GM23248 (cell line): ENCODE data around the gene KCMF1. TPM values are rescaled to one million over a fixed set of nuclear protein-coding genes. Genes with fewer than 3 reads are reported as not detected.
A peak's percentile ranks its signal among the peaks of the same experiment; 100 is the strongest.

ENCODE experiments used
- DNase-seq: peaks from one replicate; pipeline ENCODE4 v3.0.0-alpha.2; 2015
- H2AFZ ChIP-seq: fragments of 200-600 bp; sonication (generic); 2 replicates; pipeline ENCODE4 v1.6.1; 2016; ENCODE audit warnings: antibody characterized with exemption
- H3F3A ChIP-seq: fragments of 200-600 bp; sonication (generic); 2 replicates; pipeline ENCODE4 v1.6.1; 2016; ENCODE audit warnings: mild to moderate bottlenecking, antibody characterized with exemption, mixed run types; ENCODE audit not compliant: insufficient read depth
- H3K27ac ChIP-seq: fragments of 200-600 bp; sonication (generic); 2 replicates; pipeline ENCODE4 v1.5.1; 2016; ENCODE audit warnings: mild to moderate bottlenecking
- H3K27me3 ChIP-seq: fragments of 200-600 bp; sonication (generic); replicated peaks from 2 replicates; pipeline ENCODE4 v1.6.1; 2016; ENCODE audit warnings: mild to moderate bottlenecking; ENCODE audit not compliant: insufficient read depth
- H3K36me3 ChIP-seq: fragments of 200-600 bp; sonication (generic); 2 replicates; pipeline ENCODE4 v1.6.1; 2016; ENCODE audit warnings: low read depth, mild to moderate bottlenecking
- H3K4me1 ChIP-seq: fragments of 200-600 bp; sonication (generic); 2 replicates; pipeline ENCODE4 v1.6.1; 2016; ENCODE audit warnings: mild to moderate bottlenecking; ENCODE audit not compliant: insufficient read depth
- H3K4me2 ChIP-seq: fragments of 200-600 bp; sonication (generic); one replicate; pipeline ENCODE4 v1.6.1; 2016; ENCODE audit warnings: mild to moderate bottlenecking; ENCODE audit not compliant: unreplicated experiment
- H3K4me3 ChIP-seq: fragments of 200-600 bp; sonication (generic); 2 replicates; pipeline ENCODE4 v1.5.1; 2016; ENCODE audit warnings: mild to moderate bottlenecking
- H3K79me2 ChIP-seq: fragments of 200-600 bp; sonication (generic); 2 replicates; pipeline ENCODE4 v1.6.1; 2016; ENCODE audit warnings: mild to moderate bottlenecking; ENCODE audit not compliant: insufficient read depth
- H3K9ac ChIP-seq: fragments of 200-600 bp; sonication (generic); 2 replicates; pipeline ENCODE4 v1.6.1; 2016; ENCODE audit warnings: mild to moderate bottlenecking
- H3K9me2 ChIP-seq: fragments of 200-600 bp; sonication (generic); 2 replicates; pipeline ENCODE4 v1.6.1; 2016; ENCODE audit warnings: mixed run types, mild to moderate bottlenecking, moderate library complexity; ENCODE audit not compliant: insufficient read depth
- H3K9me3 ChIP-seq: fragments of 200-600 bp; sonication (generic); one replicate; pipeline ENCODE4 v1.6.1; 2017; ENCODE audit warnings: low read depth
- H4K20me1 ChIP-seq: fragments of 200-600 bp; sonication (generic); 2 replicates; pipeline ENCODE4 v1.6.0; 2016; ENCODE audit not compliant: insufficient read depth
- EZH2 ChIP-seq: fragments of 200-600 bp; sonication (generic); IDR thresholded peaks from 2 replicates; pipeline ENCODE4 v1.6.1; 2018; ENCODE audit warnings: antibody characterized with exemption, mild to moderate bottlenecking; ENCODE audit not compliant: insufficient read depth, poor library complexity, severe bottlenecking
- EZH2phosphoT487 ChIP-seq: fragments of 200-600 bp; sonication (generic); IDR thresholded peaks from 2 replicates; pipeline ENCODE4 v1.6.1; 2018; ENCODE audit warnings: antibody characterized with exemption, moderate library complexity, mild to moderate bottlenecking, low read depth; ENCODE audit not compliant: insufficient read depth
- WGBS, 2 experiments: methylation state at CpG; one replicate each; pipeline ENCODE4 v1.1.6; 2015 to 2017; ENCODE audit warnings: low lambda C conversion rate in 2 of 2, low coverage in 1 of 2; ENCODE audit errors: missing lambda C conversion rate in 2 of 2; 5-methylcytosine and 5-hydroxymethylcytosine counted together
- in situ Hi-C: fragments of 300-500 bp; cut with MboI; formaldehyde crosslinking; loops from 2 replicates; pipeline ENCODE4 v1.15.0; 2020
- polyA plus RNA-seq: library from polyadenylated mRNA; unstranded; fragments of >200 nt; fragmentation: Nextera tagmentation; extraction: Ambion mirVana; gene quantifications from 2 replicates; pipeline ENCODE4 v1.2.1, GENCODE V29; 2016
- small RNA-seq: library from RNA; depleted of rRNA; stranded (forward); fragments of <200 nt; gene quantifications from one replicate; pipeline ENCODE3, GENCODE V24; 2014; ENCODE audit warnings: low read depth, low replicate concordance
- total RNA-seq: library from RNA; depleted of rRNA; stranded (reverse); fragments of >200 nt; shearing (Covaris generic); gene quantifications from 2 replicates; pipeline ENCODE4 v1.2.3, GENCODE V29; 2014; rRNA removed

KCMF1 gene
- total and polyA plus RNA-seq, 2 experiments from 2014 or later, result 52.5 to 87.2 TPM

GRCh38 chr2:85106489-85107180, 135.7 kb downstream of the KCMF1 start:
- Histone ChIP-seq H3K9me3 (no peaks in the 10 kb centered on the region), H3K4me3 (no peak overlapping the region), H4K20me1 (no peaks in the 10 kb centered on the region), H3K4me2 (no peak overlapping the region), H3K4me1 (peaks cover 16% of the 10 kb centered on the region; the same call in 1 of the 2 replicates), H3F3A (peaks cover 14% of the 10 kb centered on the region), H2AFZ (no peak overlapping the region), H3K27me3 (no peaks in the 10 kb centered on the region), H3K79me2 (no peaks in the 10 kb centered on the region), H3K27ac (no peak overlapping the region), H3K36me3 (no peaks in the 10 kb centered on the region), H3K9me2 (no peaks in the 10 kb centered on the region; the same call in 1 of the 2 replicates), H3K9ac (no peak overlapping the region)
- TF ChIP-seq EZH2 (no peak), EZH2phosphoT487 (no peak)
- in situ Hi-C loops, result no loop called here
- 38 to 41% methylated on average over 8 of the region's 8 CpGs for whole genome bisulfite sequencing, 2 experiments
- DNase-seq, result peak; percentile 70

Small RNAs within 50 kb of the gene (small RNA-seq; reads per million reads assigned to genes)
- gene AC078974.1, result not detected

Other genes starting within 250 kb of the KCMF1 start
- 5.0 and 5.7 TPM in 2 replicates for gene TRABD2A, start 90.1 kb upstream of the KCMF1 start, total RNA-seq
- gene TRABD2A, start 90.1 kb upstream of the KCMF1 start, polyA plus RNA-seq, result 3.4 and 3.8 TPM in 2 replicates
- 3,621 and 4,663 TPM in 2 replicates for gene TMSB10, start 65.5 kb upstream of the KCMF1 start, total RNA-seq
- 6,241 and 6,275 TPM in 2 replicates for gene TMSB10, start 65.5 kb upstream of the KCMF1 start, polyA plus RNA-seq
- gene TCF7L1, start 162.2 kb downstream of the KCMF1 start, total RNA-seq, result 0.38 and 0.65 TPM in 2 replicates
- gene TCF7L1, start 162.2 kb downstream of the KCMF1 start, polyA plus RNA-seq, result 1.8 and 1.9 TPM in 2 replicates